Renal pelvis (tissue), 4 donors: Measurements from ENCODE around the gene COPS6. TPM values are rescaled to one million over a fixed set of nuclear protein-coding genes. Genes with fewer than 3 reads are reported as not detected.
"Not testable (repeated sequence)": the region's sequence is repeated elsewhere in the genome, so short reads cannot be mapped to it uniquely, and the experiment has no call there.

Experiments used
- DNase-seq: peaks from one replicate; pipeline ENCODE4 v3.0.0-alpha.2; 2013
- polyA plus RNA-seq, 3 donors: library from polyadenylated mRNA; unstranded; fragments of 120-200 nt; gene quantifications; one replicate each; pipeline ENCODE4 v1.2.1, GENCODE V29; 2013; ENCODE audit not compliant: insufficient read length in 3 of 3

The COPS6 gene
- polyA plus RNA-seq, 3 donors, result 133 to 137 (median 135) TPM

GRCh38 chr7:100122568-100122967 is 33.8 kb downstream of the COPS6 start:
- no peak for DNase-seq

GRCh38 chr7:100124301-100125230 is 35.8 kb downstream of the COPS6 start:
- no peak for DNase-seq

GRCh38 chr7:100126239-100126930 is 37.6 kb downstream of the COPS6 start:
- DNase-seq, result no peak

- peak; percentile 94 for DNase-seq
Observed at GRCh38 chr7:100126931-100127865, 38.4 kb downstream of the COPS6 start, which contains the start of gene MBLAC1. Gene MBLAC1, plus strand, starts transcription at chr7:100126967. Its CDS starts 429 bp downstream, at chr7:100127396.

DNA sequence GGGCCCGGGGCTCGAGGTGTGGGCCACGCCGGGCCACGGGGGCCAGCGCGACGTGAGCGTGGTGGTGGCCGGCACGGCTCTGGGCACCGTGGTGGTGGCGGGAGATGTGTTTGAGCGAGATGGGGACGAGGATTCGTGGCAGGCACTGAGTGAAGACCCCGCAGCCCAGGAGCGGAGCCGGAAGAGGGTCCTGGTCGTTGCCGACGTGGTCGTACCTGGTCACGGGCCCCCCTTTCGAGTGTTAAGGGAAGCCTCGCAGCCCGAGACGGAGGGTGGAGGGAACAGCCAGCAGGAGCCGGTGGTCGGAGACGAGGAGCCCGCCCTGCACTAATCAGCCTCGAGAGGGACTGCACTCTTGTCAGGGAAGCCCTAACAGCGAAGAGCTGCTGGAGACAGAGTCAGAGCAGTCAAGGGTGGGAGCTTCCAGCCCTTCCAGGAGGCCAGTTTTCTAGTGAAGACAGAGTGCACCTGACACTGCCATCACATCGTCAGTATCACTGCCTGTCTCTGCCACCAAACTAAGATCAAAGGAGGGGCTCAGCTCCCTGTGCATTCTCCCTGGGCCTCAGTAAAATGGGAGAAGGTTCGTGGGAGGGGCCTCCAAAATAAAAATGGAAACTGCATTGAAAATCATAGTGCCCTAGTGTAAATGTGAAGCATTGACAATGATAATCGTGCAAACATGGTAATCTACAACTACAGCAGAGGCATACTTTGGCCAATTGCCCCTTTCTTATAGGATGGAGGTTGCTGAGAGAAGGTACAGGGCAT is 39.3 kb downstream of the COPS6 start:
- DNase-seq, result no peak

GRCh38 chr7:100128637-100128963 is 39.8 kb downstream of the COPS6 start:
- DNase-seq, result no peak

DNA sequence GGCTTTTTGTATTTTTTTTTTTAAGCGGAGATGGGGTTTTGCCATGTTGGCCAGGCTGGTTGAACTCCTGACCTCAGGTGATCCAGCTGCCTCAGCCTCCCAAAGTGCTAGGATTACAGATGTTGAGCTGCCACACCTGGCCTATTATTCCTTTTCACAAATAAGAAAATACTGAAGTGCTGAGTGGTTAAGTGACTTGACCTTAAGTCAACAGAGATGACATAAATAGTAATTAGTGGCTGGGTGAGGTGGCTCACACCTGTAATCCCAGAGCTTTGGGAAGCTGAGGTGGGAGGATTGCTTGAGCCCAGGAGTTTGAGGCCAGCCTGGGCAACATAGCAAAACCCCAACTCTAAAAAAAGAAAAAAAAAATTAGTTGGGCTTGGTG is 41.4 kb downstream of the COPS6 start:
- not testable (repeated sequence) for DNase-seq

GRCh38 chr7:100130608-100131453 is 42.1 kb downstream of the COPS6 start:
- peak; percentile 74 for DNase-seq

GRCh38 chr7:100132126-100132525 is 43.4 kb downstream of the COPS6 start:
- DNase-seq, result no peak

- no peak for DNase-seq
Observed at GRCh38 chr7:100132697-100133151, 44.0 kb downstream of the COPS6 start.

- no peak for DNase-seq
Observed at GRCh38 chr7:100137851-100138760, 49.3 kb downstream of the COPS6 start.

DNA sequence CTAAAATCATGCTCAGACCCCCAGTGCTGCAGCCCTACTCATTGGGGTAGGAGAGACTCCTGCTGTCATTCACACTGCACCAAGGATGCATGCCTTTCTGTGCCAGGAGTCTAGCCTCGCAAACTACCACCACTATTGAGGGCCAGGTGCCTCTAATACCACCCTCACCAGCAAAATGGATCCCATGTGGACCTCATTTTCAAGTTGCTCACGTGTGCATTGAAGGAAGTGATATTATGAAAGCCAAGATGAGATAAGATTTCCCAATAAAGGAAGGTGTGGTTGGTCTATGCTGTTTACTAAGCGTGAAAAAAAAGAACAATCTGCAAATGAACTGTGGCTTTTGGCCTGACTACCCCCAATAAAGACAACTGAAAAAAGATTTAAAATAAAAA is 52.8 kb downstream of the COPS6 start:
- DNase-seq, result no peak

Other genes starting within 250 kb of the COPS6 start
- gene OR2AE1, start 211.9 kb upstream of the COPS6 start, polyA plus RNA-seq, result under 1 TPM in 1 of 3 donors, not detected in 2; 0.27 TPM
- gene TRIM4, start 169.4 kb upstream of the COPS6 start, polyA plus RNA-seq, result 10 to 100 TPM; 30.1 to 39.5 (median 31.1) TPM
- gene GJC3, start 159.3 kb upstream of the COPS6 start, polyA plus RNA-seq, result 1 to 10 TPM in 1 of 3 donors, under 1 TPM in 2; 0.86 to 1.7 (median 0.95) TPM
- 10 to 100 TPM; 62.6 to 70.1 (median 68.7) TPM for gene AZGP1, start 112.9 kb upstream of the COPS6 start, polyA plus RNA-seq
- gene ZKSCAN1, start 73.4 kb upstream of the COPS6 start, polyA plus RNA-seq, result 10 to 100 TPM; 42.4 to 68.8 (median 63.1) TPM
- gene ZSCAN21, start 39.2 kb upstream of the COPS6 start, polyA plus RNA-seq, result 10 to 100 TPM; 22.8 to 27.1 (median 23.3) TPM
- gene ZNF3, start 7.2 kb upstream of the COPS6 start, polyA plus RNA-seq, result 10 to 100 TPM; 50.5 to 58.6 (median 57.8) TPM
- gene MCM7, start 12.4 kb downstream of the COPS6 start, polyA plus RNA-seq, result 100 to 1,000 TPM; 166 to 180 (median 170) TPM
- gene AP4M1, start 12.7 kb downstream of the COPS6 start, polyA plus RNA-seq, result 10 to 100 TPM; 33.4 to 39.4 (median 39.0) TPM
- 10 to 100 TPM; 65.8 to 72.3 (median 69.2) TPM for gene TAF6, start 30.4 kb downstream of the COPS6 start, polyA plus RNA-seq
- 10 to 100 TPM; 39.3 to 43.0 (median 41.5) TPM for gene CNPY4, start 30.7 kb downstream of the COPS6 start, polyA plus RNA-seq
- 1 to 10 TPM; 1.7 to 2.6 (median 2.0) TPM for gene MBLAC1, start 38.0 kb downstream of the COPS6 start, polyA plus RNA-seq
- gene LAMTOR4, start 59.9 kb downstream of the COPS6 start, polyA plus RNA-seq, result 100 to 1,000 TPM; 116 to 136 (median 129) TPM
- 10 to 100 TPM; 21.0 to 27.1 (median 24.7) TPM for gene TRAPPC14, start 69.8 kb downstream of the COPS6 start, polyA plus RNA-seq
- 1 to 10 TPM; 5.8 to 6.0 (median 5.9) TPM for gene GAL3ST4, start 79.6 kb downstream of the COPS6 start, polyA plus RNA-seq
- 10 to 100 TPM; 13.6 to 16.6 (median 14.0) TPM for gene GPC2, start 88.4 kb downstream of the COPS6 start, polyA plus RNA-seq
- 10 to 100 TPM; 10.2 to 33.4 (median 30.1) TPM for gene STAG3, start 88.9 kb downstream of the COPS6 start, polyA plus RNA-seq
- 1 to 10 TPM; 2.0 to 9.2 (median 8.1) TPM for gene PVRIG, start 131.0 kb downstream of the COPS6 start, polyA plus RNA-seq
- gene SPDYE3, start 218.7 kb downstream of the COPS6 start, polyA plus RNA-seq, result 10 to 100 TPM in 1 of 3 donors, 1 to 10 TPM in 2; 6.4 to 10.4 (median 8.1) TPM